Effector memory CD4-positive, alpha-beta T cell (primary cell): Measurements from ENCODE around the gene SYCE1L.

Experiments used
- DNase-seq, 3 donors: peaks; one replicate each; pipeline ENCODE4 v3.0.0-alpha.2; 2020
- H3K27ac ChIP-seq: 2 replicates; pipeline ENCODE4 v1.7.0; 2013; ENCODE audit warnings: mild to moderate bottlenecking, low read length, moderate library complexity; ENCODE audit not compliant: insufficient read depth, poor library complexity, severe bottlenecking
- H3K27me3 ChIP-seq: replicated peaks from 2 replicates; pipeline ENCODE4 v1.7.0; 2013; ENCODE audit warnings: mild to moderate bottlenecking, low read length; ENCODE audit not compliant: insufficient read depth, control insufficient read depth, poor library complexity, severe bottlenecking
- H3K36me3 ChIP-seq: 2 replicates; pipeline ENCODE4 v1.7.0; 2013; ENCODE audit warnings: mild to moderate bottlenecking, low read length, moderate library complexity; ENCODE audit not compliant: control insufficient read depth, insufficient read depth
- H3K4me1 ChIP-seq: 2 replicates; pipeline ENCODE4 v1.7.0; 2013; ENCODE audit warnings: low read length, mild to moderate bottlenecking; ENCODE audit not compliant: control insufficient read depth, insufficient read depth, poor library complexity, severe bottlenecking
- H3K4me3 ChIP-seq: 2 replicates; pipeline ENCODE4 v1.7.0; 2013; ENCODE audit warnings: low read length, low read depth, mild to moderate bottlenecking; ENCODE audit not compliant: insufficient read depth, poor library complexity, severe bottlenecking
- H3K9me3 ChIP-seq: 2 replicates; pipeline ENCODE4 v1.7.0; 2013; ENCODE audit warnings: mild to moderate bottlenecking, low read length, moderate library complexity; ENCODE audit not compliant: control insufficient read depth

The SYCE1L gene

DNA sequence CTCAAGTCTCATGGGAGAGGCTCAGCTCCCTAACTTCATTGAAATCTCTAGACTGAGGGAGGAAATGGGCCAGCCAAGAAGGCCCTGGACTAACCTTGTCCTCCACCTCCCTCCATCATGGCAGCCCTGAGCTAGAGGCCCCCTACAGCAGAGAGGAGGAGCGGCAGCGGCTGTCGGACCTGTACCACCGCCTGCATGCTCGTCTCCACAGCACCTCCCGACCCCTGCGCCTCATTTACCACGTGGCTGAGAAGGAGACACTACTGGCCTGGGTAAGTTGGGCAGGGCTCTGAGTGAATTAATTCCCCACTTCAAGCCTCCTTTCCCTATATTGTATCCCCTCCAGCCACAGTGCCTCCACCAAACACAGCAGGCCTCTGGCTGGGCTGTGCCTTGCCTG is 3.8 kb upstream of the SYCE1L start:
- DNase-seq = no peak

DNA sequence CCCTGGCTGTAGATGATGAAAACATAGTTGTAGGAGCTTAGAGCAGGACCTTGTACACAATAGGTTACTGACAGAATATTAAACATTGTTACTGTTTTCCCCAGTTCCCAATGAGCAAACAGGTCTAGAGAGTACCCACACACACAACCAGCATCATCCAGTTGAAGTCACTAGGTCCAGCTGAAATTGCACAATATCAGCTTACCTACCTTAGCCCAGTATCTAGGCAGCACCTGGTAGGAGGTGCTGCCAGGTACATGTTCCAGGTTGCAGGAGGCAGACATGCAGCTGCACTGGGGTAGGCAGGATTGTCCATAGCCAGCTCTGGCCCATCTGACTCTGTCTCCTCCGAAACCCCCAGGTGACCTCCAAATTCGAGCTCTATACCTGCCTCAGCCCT is 1.5 kb upstream of the SYCE1L start:
- no peak overlapping the region for H3K27ac ChIP-seq
- peaks cover 7% of the 10 kb centered on the region for H3K4me1 ChIP-seq
- DNase-seq = no peak
- no peak overlapping the region for H3K4me3 ChIP-seq
- H3K36me3 ChIP-seq = peaks cover 48% of the 10 kb centered on the region
- H3K27me3 ChIP-seq = no peaks in the 10 kb centered on the region
- no peaks in the 10 kb centered on the region for H3K9me3 ChIP-seq

More for the DNA sequence above, 3.8 kb upstream of the SYCE1L start:
- H3K9me3 ChIP-seq = no peaks in the 10 kb centered on the region
- H3K36me3 ChIP-seq = peaks cover 48% of the 10 kb centered on the region
- no peak overlapping the region for H3K4me3 ChIP-seq
- no peaks in the 10 kb centered on the region for H3K27me3 ChIP-seq
- no peak overlapping the region for H3K27ac ChIP-seq
- peaks cover 16% of the 10 kb centered on the region for H3K4me1 ChIP-seq

DNA sequence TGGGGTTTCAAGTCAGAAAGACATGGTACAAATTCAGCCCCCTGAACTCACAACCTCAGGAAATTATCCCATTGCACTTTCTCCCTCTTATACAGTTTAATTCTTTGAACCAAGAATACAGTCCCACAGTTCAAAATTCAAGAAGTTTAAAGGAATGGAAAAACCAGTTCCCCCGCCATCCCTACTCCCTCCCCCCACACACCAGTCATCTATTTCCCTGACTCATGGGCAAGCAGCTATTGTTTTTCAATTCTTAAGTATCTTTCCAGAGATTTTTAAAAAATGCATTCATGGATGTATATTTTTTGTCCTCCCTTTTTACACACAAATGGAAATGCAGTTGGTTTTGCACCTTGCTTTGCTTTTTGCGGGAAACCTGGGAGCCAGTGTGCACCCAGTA is 7.3 kb downstream of the SYCE1L start:
- no peaks in the 10 kb centered on the region for H3K36me3 ChIP-seq
- H3K4me1 ChIP-seq = no peaks in the 10 kb centered on the region
- H3K27ac ChIP-seq = no peak overlapping the region
- no peaks in the 10 kb centered on the region for H3K9me3 ChIP-seq
- DNase-seq = no peak
- no peaks in the 10 kb centered on the region for H3K27me3 ChIP-seq
- no peak overlapping the region for H3K4me3 ChIP-seq

DNA sequence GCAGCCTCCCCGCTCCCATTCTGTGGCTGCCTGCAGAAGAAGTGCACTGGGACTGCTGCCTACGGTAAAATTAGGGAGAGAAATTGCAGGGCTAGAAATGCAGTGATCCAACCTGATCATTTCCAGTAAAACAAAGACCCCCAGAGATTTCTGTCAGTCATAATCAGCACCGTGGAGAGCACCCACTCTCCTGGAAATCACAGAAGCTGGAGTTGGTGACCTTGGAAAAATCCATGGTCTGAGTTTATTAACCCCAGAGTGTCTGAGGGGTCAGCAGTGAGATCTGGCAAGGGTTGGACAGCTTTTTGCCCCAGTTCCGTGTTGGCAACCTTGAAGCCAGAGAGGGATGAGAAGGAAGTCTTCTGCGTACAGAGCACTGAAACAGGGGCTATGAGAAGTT is 7.8 kb downstream of the SYCE1L start:
- DNase-seq = no peak
- Histone ChIP-seq H3K9me3 (no peaks in the 10 kb centered on the region), H3K36me3 (no peaks in the 10 kb centered on the region), H3K27me3 (no peaks in the 10 kb centered on the region), H3K4me3 (no peak overlapping the region), H3K27ac (no peak overlapping the region), H3K4me1 (no peaks in the 10 kb centered on the region)

DNA sequence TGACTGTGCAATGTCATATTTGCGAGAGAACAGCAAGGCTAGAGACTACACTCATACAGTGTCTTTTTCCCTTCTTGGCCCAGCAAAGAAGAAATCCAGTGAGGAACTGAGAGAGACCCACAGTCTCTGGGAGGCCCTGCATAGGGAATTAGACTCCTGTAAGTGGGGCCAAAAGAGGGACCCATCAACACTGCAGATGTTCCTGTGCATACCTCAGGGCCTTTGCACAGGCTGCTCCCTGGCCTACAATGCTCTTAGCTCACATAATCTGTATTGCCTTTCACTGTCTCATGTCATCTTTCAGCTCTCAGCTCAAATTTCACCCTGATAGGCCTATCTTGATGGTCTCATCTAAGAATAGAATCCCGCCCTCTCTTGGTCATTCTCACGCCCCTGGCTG is 9.2 kb downstream of the SYCE1L start:
- no peaks in the 10 kb centered on the region for H3K36me3 ChIP-seq
- no peaks in the 10 kb centered on the region for H3K27me3 ChIP-seq
- no peak for DNase-seq
- H3K9me3 ChIP-seq = no peaks in the 10 kb centered on the region
- no peak overlapping the region for H3K4me3 ChIP-seq
- peaks cover 3% of the 10 kb centered on the region for H3K4me1 ChIP-seq
- no peak overlapping the region for H3K27ac ChIP-seq

DNA sequence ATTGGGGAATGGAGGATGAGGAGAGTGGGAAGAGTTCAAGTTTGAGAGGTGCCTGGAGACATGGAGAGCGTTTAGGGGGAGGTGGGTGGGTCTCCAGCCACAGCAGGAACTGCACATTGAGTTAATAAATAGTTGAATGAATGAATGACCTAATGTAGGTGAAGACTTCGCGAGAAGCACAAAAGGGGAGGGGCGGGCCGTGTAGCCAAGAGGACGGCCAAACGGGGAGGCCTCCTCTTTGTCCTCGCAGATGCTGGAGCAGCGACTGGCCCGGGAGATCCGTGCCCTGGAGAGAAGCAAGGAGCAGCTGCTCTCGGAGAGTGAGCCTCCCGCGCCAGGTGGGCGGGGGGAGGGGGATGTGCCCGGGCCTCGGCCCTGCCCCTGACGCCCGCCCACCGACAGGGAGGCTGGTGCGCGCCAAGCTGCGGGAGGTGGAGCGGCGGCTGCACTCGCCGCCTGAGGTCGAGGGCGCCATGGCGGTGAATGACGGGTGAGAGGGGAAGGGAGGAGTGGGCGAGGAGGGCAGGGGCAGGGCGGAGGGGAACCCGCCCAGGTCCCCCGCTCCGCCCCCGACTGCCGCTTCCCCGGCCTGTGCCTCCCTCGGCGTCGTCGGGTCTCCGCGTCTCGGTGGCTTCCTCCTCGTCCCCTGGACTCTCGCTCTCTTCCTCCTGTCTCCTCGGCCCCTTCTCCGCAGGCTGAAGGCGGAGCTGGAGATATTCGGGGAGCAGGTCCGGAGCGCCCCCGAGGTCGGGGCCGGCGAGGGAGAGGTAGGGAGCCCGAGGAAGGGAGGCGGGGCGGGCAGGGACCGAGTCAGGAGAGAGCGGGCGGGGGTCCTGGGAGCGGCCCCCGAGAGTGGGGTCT is 12.9 kb downstream of the SYCE1L start:
- no peaks in the 10 kb centered on the region for H3K36me3 ChIP-seq
- no peaks in the 10 kb centered on the region for H3K27me3 ChIP-seq
- peak overlapping the region; percentile 70 for H3K27ac ChIP-seq
- DNase-seq = peak; percentile 50 to 68 (median 64)
- peaks cover 3% of the 10 kb centered on the region for H3K4me1 ChIP-seq
- no peaks in the 10 kb centered on the region for H3K9me3 ChIP-seq
- peak overlapping the region; percentile 97 for H3K4me3 ChIP-seq

DNA sequence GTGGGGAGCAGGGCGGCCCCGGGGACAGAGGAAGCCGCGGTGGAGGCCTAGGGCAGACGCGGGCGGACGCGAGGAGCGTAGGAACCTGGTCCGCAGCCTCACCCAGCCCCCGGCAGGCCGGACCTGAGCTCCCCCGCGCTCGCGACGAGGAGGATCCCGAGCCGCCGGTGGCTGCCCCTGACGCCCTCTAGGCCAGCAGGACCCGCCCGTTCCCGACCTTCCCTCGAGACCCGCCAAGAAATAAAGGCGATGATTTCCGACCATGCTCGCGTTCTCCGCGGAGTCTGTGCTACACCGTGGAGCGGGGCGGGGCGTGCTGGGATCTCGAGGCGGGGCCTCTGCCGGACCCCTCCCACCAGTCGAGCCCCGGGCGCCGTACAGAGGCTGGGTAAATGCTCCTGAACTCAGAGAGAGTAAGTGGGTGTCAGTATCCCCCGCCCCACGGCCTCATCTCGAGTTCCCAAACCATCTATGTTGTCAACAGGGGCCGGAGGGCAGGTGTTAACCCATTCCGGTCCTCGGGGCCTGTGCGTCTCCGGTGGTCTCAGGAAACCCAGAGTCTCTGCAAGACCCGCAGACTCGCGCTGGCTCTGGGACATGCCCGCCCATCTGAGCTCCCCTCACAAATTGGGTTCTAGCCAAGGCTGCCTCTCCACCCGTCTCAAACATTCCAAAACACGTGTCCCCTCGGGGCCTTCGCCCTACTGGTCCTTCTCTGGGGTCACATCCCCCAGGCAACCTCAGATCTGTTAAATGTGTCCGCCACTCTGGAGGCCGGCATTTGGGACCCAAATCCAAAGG is 13.7 kb downstream of the SYCE1L start:
- Histone ChIP-seq H3K4me3 (peak overlapping the region; percentile 97), H3K4me1 (peaks cover 3% of the 10 kb centered on the region), H3K27ac (peak overlapping the region; percentile 70), H3K9me3 (no peaks in the 10 kb centered on the region), H3K27me3 (no peaks in the 10 kb centered on the region), H3K36me3 (no peaks in the 10 kb centered on the region)
- DNase-seq = peak; percentile 40 to 53 (median 49)

DNA sequence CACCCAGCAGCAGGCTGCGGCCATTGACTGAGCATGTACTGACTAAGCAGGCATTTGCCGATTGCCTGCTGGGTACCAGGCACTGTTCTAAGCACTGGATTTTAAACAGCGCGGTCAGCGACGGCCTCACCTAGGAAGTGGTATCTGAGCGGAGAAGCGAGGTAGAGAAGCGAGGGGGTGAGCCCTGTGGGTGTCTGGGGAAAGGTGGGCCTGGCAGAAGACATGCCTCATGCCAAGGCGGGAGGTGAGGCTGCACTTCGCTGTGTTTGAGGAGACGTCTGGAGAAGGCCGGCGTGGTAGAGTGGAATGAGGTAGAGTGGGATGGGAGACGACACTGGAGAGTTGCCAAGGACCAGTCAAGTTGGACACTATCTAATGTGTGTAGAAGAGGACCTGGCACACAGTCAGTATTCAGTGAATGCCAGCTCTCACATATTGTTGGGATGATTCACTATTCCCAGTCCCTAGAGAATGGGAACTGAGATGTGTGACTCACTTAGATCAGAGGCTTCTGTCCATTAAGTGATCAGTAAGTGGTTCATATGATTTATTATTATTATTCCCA is 14.4 kb downstream of the SYCE1L start:
- no peak for DNase-seq
- no peaks in the 10 kb centered on the region for H3K36me3 ChIP-seq
- peaks cover 3% of the 10 kb centered on the region for H3K4me1 ChIP-seq
- no peaks in the 10 kb centered on the region for H3K9me3 ChIP-seq
- H3K27ac ChIP-seq = no peak overlapping the region
- H3K4me3 ChIP-seq = peak overlapping the region; percentile 97
- no peaks in the 10 kb centered on the region for H3K27me3 ChIP-seq

DNA sequence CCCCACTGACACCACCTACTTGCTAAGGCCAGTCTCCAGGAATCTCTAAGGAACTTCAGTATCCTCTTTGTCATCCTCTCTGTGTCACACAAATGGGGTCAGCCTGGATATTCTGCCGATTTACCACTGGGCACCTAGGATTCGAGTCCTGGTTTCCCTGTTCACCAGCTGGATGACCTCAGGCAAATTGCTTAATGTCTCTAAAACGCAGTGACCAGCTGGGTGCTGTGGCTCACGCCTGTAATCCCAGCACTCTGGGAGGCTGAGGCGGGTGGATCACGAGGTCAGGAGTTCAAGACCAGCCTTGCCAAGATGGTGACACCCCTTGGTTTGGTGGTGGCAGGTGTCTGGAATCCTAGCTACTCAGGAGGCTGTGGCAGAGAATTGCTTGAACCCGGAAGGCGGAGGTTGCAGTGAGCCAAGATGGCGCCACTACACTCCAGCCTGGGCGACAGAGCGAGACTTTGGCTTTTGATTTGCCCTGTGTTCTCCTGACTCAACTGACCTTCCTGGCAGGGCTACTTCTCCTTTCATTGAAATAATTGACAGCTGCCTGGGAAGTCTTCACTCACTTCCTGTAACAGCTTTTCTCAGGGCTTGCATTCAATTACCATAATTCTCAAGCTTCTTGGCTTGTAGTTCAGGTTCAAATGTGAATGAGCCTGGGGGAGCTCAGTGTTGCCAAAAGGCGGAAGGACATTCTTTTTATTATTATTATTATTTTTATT is 15.4 kb downstream of the SYCE1L start:
- H3K4me3 ChIP-seq = no peak overlapping the region
- H3K9me3 ChIP-seq = no peaks in the 10 kb centered on the region
- no peaks in the 10 kb centered on the region for H3K36me3 ChIP-seq
- no peak for DNase-seq
- peaks cover 3% of the 10 kb centered on the region for H3K4me1 ChIP-seq
- H3K27me3 ChIP-seq = no peaks in the 10 kb centered on the region
- no peak overlapping the region for H3K27ac ChIP-seq
